Islet of Langerhans (tissue), 1 donor: Measurements from ENCODE around the gene DCAF6.
"Not testable (repeated sequence)": the region's sequence is repeated elsewhere in the genome, so short reads cannot be mapped to it uniquely, and the experiment has no call there.

Experiments used
- FAIRE-seq: peaks from one replicate; lab custom pipeline; 2011; peaks lifted over from hg19 to GRCh38; lab: Jason Lieb, UNC

DCAF6 gene

DNA sequence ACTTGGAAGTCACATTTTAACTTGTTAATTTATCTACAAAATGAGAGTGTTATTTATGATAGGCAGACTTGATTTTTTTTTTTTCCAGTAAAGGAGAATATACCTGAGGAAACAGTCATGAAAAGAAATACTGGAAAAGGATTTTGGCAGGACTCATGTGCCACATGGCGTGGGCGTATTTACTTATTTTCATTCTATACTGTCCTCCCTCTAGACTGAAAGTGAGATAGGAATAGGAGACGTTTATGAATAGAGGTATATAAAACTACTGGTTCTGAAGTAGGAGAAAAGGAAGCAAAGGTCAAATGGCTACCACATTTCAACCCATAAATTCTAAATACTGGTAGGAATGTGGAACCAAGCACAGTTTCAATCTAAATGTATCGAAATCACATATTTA is 95.1 kb downstream of the DCAF6 start:
- FAIRE-seq = no peak

GRCh38 chr1:168032029-168032428 is 95.5 kb downstream of the DCAF6 start:
- no peak for FAIRE-seq

DNA sequence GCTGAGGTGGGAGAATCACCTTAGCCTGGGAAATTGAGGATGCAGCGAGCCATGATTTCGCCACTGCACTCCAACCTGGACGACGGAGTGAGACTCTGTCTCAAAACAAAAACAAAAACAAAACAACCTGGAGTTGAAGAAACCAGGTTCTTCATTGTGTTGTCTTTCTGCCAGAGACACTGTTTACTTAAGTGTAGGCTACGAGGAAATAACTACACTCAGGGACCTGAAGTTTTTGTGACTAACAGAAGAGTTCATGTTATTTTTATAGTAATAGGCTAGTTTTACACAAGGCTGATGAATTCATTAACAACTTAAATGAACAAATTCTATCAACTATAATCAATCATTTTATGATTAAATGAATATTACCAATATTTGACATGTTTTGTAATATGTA is 98.9 kb downstream of the DCAF6 start:
- FAIRE-seq = no peak

GRCh38 chr1:168042362-168042761 is 105.9 kb downstream of the DCAF6 start:
- no peak for FAIRE-seq

DNA sequence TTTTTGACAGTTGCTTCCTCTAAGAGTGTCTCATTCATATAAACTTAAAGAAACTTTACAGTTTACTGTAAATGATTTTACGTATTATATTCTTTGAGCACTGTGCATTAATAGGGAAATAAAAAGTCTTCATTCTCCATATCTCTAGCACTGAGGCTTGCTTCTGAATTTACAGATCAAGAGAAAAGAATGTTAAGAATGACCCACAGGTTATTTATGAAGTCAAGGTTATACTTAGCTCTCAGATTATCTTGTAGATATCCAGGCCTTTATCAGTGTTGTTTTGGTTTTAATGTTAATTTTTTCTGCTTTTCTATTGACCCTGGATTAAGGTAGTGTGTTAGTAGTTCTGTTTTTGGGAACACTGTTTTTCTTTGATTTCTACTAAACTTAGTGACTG is 108.8 kb downstream of the DCAF6 start:
- peak; percentile 73 for FAIRE-seq

DNA sequence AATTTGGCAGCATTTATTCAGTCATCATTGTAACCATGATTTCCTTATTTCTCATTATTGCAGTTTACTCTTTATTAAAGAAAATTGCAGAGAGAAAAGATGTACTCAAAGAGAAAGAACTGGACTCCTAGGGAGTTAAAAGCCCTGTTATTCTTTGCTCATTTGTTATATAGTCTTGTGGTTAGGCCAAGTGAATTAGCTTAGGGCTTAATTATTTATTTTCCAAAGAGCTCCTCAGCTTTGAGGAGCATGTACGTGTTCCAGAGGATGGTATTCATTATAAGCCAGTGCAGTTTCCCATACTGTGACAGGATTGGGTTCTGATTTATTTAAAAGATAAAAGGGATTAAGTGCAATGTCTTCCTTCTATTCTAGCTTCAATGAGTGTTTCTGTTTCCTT is 113.8 kb downstream of the DCAF6 start:
- no peak for FAIRE-seq

- FAIRE-seq = peak; percentile 43
Measured at GRCh38 chr1:168050880-168051279, 114.4 kb downstream of the DCAF6 start.

DNA sequence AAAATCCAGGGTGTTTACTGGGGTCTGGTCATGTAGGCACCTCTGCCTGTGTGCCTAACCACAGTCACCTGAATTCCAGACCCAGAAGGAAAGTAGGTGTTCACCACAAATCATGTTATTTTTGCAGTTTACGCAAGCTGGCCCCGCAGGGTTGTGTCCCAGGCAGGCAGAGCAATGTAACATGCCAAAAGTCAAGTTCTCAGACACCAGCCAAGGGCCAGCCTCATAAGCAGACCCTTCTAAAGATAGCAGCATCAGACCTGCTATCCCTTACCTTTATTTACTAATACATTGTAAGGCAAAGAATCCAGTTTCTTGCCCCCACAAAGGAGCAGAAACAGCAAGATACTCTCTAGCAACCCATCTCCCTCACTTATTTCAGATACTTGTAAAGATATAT is 117.2 kb downstream of the DCAF6 start:
- FAIRE-seq = no peak

DNA sequence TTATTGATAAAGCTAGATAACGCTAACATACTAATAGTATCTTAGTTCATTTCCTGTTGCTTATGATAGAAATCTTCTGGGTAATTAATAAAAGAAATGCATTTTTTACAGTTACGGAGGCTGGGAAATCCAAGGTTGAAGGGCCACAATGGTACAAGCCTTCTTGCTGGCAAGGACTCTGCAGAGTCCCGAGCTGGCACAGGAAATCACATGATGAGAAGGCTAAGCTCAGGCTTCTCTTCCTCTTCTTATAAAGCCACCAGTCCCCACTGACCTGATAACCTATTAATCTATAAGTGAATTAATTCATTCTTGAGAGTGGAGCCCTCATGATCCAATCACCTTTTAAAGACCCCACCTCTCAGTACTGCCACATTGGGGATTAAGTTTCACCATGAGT is 117.6 kb downstream of the DCAF6 start:
- FAIRE-seq = no peak

GRCh38 chr1:168056152-168056551 is 119.7 kb downstream of the DCAF6 start:
- FAIRE-seq = not testable (repeated sequence)

DNA sequence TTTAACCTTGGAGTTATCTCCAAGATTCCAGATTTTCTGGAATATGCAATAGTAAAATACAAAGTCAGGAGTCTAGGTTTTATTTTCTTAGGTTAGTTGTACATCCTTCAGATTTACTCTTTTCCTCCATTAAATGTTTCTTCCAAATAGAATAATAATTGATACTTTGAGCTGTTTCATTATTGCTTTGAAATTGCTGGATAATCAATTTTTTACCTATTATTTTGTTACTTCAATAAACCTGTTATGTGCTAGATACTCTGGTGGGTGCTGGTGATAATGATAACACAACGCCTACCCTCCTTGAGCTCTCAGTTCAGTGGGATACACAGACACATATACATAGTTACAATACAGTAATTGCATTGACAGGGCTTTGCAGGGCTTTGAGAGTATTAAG is 120.9 kb downstream of the DCAF6 start:
- no peak for FAIRE-seq

DNA sequence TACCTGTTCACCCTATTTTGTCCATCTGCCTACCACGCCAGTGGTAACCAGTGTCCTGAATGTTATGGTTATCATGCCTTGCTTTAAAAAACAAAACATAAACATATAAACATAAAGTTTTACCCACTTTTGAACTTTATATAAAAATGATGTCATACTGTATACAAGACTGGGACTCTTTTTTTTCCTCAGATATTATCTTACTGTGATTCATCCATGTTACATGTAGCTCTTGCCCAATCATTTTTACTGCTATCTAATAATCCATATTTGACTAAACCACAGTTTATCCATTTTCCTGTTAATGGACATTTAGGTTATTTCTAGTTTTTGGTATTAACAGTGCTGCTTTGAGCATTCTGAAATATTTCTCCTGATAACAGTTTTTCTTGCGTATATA is 121.4 kb downstream of the DCAF6 start:
- no peak for FAIRE-seq

- peak; percentile 30 for FAIRE-seq
Measured at GRCh38 chr1:168064216-168064615, 127.7 kb downstream of the DCAF6 start.

DNA sequence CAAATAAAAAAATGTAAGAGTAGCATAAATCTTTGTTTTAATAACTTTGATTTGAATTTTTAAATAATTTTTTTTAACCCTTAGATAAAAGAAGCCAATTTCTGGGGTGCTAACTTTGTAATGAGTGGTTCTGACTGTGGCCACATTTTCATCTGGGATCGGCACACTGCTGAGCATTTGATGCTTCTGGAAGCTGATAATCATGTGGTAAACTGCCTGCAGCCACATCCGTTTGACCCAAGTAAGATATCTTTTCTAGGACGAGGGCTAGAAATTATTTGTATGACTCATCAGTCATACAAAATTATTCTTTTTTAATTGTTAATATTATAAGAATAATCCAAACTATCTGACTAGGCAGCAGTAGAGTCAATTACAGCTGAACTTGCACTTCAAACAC is 129.0 kb downstream of the DCAF6 start:
- no peak for FAIRE-seq

- FAIRE-seq = no peak
Measured at GRCh38 chr1:168069384-168069783, 132.9 kb downstream of the DCAF6 start.

DNA sequence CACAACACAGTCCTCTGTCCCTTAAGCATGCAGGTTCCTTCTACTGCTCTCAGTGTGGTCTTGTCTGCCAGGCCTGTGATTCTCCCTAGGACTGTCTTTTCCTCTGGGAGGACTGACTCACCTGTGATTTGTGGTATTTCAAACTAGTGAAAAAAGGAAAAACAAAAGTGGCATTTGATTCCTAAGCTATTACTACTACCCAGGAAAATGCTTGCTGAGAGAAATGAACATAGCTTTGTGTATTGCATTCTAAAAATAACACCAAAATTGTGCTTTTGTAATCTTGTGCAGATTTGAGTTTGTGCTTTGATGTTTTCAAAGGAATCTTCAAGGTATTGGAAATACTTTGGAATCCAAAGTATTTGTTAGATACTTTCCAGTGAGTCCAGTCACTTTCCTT is 143.3 kb downstream of the DCAF6 start:
- no peak for FAIRE-seq

GRCh38 chr1:168081373-168082007 is 145.0 kb downstream of the DCAF6 start:
- FAIRE-seq = no peak

GRCh38 chr1:168082008-168082876 is 145.8 kb downstream of the DCAF6 start:
- no peak for FAIRE-seq

DNA sequence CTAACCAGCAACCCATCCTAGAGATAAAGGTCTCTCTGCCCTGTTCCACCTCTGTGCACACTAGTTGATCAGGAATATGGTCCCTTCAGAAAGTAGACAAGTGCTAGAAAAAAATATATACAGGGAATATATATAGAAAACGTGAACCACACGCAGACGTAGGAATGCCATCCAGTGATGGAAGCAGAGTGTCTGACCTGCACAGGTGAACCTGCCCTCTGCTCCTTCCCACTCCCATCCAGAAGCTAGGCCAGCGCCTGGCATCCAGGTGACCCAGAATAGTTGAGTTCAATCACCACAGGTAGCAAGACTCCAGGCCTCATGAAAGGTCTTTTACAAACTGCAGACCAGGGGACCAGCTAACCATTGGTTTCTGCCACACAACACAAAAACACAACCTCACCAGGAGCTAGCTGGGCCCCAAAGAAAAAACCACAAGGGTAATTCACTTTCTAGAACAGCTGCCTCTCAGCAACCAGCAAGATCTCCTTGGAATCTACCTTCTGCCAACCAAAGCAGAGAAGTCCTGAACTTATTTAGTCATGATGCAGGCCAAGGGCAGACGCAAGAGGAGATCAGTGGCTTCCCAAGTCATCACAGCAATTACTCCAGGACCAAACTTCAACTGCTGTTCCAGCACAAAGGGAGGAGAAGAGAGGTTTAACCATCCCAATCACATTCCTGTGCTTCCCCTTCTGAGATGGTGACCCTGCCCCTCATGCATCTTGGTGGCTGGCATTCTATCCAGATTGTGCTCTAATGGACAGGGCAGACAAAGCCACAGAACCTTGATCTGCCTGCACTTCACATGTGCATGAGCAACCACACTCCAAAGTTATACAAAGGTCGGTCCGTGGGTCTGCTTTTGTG is 147.2 kb downstream of the DCAF6 start:
- no peak for FAIRE-seq

DNA sequence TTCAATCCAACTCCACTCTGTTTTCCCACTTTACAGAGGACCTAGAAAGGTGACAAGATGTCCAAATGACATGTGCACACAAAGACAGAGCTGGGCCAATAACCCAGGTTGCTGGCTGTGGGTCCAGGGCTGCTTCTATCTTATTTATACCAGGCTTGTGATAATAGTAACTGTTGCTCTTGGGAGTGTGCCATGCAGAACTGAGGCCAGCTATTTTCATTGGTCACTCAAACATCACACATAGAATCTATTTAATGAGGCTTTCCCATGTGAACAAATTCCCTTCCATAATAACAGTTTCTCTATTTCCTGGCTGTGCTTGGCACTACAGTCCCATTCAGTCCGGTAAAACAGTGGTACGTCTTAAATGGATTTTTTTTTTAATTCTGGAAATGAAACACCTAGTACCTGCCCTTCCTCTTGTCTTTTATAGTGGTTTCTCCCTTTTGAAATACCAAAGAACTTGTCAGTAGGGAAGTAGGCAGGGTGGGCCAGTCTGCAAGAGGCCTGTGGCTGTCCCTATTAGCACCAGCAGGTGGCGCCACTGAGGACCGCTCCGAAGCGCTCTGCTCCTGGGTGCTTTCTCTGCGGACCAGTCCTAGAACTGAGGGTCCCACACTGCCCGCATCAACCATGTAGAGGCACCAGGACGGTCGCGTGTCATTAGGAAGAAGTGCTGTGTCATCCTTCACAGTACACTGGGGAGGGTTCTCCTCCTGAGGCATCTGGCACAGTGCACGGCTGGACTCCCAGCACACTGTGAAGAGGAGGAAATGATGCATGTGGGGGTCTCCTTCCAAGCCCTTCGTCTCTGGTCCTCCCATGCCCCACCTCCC is 148.1 kb downstream of the DCAF6 start:
- FAIRE-seq = no peak

- FAIRE-seq = no peak
Measured at GRCh38 chr1:168085401-168085872, 149.0 kb downstream of the DCAF6 start.

DNA sequence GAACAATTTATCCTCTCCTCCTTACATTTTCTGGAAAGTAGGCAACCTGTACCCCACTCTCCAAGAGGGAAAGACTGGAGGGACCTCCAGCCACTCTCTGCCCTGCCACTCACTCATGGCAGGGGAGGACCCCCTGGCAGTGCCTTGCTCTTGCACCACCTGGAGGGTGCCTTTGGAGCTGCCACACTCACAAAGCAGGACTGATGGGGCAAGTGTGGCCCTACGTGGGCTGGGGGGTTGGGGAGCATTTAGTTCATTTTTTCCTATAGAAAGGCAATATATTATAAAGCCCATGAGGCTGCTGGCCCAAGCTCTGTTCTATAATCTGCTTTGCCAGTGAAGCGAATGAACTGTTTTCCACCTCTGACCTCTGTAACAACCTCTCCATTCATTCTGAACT is 150.0 kb downstream of the DCAF6 start:
- FAIRE-seq = no peak
